Ectodermal cell (in vitro differentiated cells): ENCODE results near the gene MDN1.
"Not testable (repeated sequence)": the region's sequence is repeated elsewhere in the genome, so short reads cannot be mapped to it uniquely, and the experiment has no call there.

Source experiments
- H3K27ac ChIP-seq: 2 replicates; pipeline ENCODE4 v1.7.0; 2013; ENCODE audit warnings: mild to moderate bottlenecking, low read depth, low read length; ENCODE audit not compliant: insufficient read depth, poor library complexity, severe bottlenecking
- H3K27me3 ChIP-seq: 2 replicates; pipeline ENCODE4 v1.7.0; 2013; ENCODE audit warnings: mild to moderate bottlenecking, low read length; ENCODE audit not compliant: insufficient read depth, control insufficient read depth, poor library complexity, severe bottlenecking
- H3K36me3 ChIP-seq: one replicate; pipeline ENCODE4 v1.7.0; 2013; ENCODE audit warnings: low read length; ENCODE audit not compliant: control insufficient read depth, insufficient read depth
- H3K4me1 ChIP-seq: one replicate; pipeline ENCODE4 v1.7.0; 2013; ENCODE audit warnings: low read length; ENCODE audit not compliant: control insufficient read depth, insufficient read depth
- H3K4me3 ChIP-seq: 2 replicates; pipeline ENCODE4 v1.7.0; 2013; ENCODE audit warnings: low read depth, low read length, control low read depth; ENCODE audit not compliant: insufficient read depth
- H3K9me3 ChIP-seq: 2 replicates; pipeline ENCODE4 v1.7.0; 2013; ENCODE audit warnings: mild to moderate bottlenecking, low read length, moderate library complexity; ENCODE audit not compliant: control insufficient read depth
- WGBS, 2 experiments: methylation state at CpG; one replicate each; pipeline ENCODE4 v1.1.7; 2013; ENCODE audit warnings: missing lambda C conversion rate in 2 of 2; 5-methylcytosine and 5-hydroxymethylcytosine counted together

MDN1 gene

DNA sequence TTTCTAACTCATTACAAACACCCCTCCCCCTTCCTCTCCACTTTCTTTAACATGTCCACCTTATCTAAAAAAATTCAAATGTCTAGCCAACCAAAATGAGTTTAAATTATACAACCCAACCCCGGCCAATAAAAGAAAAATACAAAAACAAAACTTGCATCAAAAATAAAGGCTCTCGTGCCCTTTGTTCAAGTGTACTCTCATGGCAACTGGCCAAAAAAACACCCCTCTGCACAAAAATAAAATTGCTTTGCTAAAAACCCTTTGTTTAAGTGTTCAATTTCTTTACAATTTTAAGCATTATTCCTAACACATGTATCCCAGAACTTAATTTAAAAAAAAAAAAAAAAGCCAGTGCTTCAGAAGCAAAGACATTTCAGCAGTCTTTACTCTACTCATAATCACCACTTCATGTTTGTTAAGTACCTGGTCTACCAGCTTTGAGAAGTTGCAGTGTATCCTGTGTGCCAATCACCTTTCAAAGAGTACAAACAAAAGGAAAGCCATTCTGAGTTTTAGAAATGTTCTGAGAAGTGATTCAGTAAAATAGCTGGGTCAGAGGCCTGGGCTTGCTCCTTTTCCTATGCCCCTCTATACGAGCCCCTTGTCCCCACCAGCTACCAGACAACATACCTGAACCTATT, 87.5 kb downstream of the MDN1 start:
- WGBS, 2 experiments = 92% methylated on average over 3 of the region's 3 CpGs
- Histone ChIP-seq H3K36me3 (peaks cover 37% of the 10 kb centered on the region), H3K9me3 (no peaks in the 10 kb centered on the region)

DNA sequence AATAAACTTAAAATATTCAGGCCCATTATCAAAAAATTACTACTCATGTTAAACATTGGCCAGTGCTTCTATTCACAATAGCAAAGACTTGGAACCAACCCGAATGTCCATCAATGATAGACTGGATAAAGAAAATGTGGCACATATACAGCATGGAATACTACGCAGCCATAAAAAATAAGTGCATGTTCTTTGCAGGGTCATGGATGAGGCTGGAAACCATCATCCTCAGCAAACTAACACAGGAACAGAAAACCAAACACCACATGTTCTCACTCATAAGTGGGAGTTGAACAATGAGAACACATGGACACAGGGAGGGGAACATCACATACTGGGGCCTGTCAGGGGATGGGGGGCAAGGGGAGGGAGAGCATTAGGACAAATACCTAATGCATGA, 88.3 kb downstream of the MDN1 start:
- peaks cover 31% of the 10 kb centered on the region for H3K36me3 ChIP-seq
- not testable (repeated sequence) for H3K27ac ChIP-seq, H3K9me3 ChIP-seq, H3K4me1 ChIP-seq, H3K4me3 ChIP-seq, H3K27me3 ChIP-seq
- WGBS, 2 experiments = 89 to 100% methylated on average over 2 of the region's 2 CpGs

More for the DNA sequence above, 87.5 kb downstream of the MDN1 start:
- no peaks in the 10 kb centered on the region for H3K27me3 ChIP-seq
- H3K27ac ChIP-seq = no peak overlapping the region
- no peak overlapping the region for H3K4me3 ChIP-seq
- no peaks in the 10 kb centered on the region for H3K4me1 ChIP-seq

DNA sequence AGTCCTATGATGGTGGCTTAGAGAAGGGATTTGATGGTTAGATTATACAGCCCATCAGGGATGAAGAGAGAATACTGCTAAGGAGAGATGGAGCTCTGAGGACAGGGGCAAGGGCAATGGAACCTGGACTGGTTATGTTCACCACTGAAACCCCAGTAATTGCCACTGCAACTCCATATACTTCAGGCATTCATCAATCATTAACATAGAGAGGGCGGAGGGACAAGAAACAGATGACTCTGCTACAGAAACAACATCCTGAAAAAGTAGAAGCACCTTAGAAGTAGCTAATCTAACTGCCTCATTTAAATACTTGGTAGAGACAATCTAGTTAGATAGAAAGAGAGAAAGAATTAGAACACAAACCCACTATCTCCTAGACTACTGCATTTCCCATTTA, 89.8 kb downstream of the MDN1 start:
- Histone ChIP-seq H3K4me3 (no peak overlapping the region), H3K27me3 (no peaks in the 10 kb centered on the region), H3K27ac (no peak overlapping the region), H3K9me3 (no peaks in the 10 kb centered on the region), H3K4me1 (no peaks in the 10 kb centered on the region), H3K36me3 (peaks cover 29% of the 10 kb centered on the region)
- WGBS, 2 experiments = 93 to 100% methylated on average over 1 of the region's 1 CpG

DNA sequence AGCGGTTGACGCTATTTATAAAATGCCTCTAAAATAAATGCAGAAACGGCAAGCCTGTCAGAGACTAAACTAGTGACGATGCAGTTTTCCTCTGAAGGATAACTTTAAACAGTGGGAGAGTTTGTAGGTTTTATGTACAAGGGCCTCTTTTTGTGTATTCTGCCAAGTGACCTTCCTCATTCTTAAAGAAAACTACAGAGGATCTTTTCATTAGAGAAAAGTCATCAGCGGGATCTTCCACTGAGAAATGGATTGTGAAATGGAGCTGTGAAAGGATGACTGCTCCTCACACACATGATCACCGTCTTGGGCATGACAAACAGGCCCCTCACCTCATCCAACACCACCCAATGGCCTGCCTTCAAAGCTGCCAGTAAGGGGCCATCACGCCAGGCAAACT, 92.1 kb downstream of the MDN1 start:
- H3K4me3 ChIP-seq = no peak overlapping the region
- no peaks in the 10 kb centered on the region for H3K27me3 ChIP-seq
- peaks cover 27% of the 10 kb centered on the region for H3K36me3 ChIP-seq
- H3K27ac ChIP-seq = no peak overlapping the region
- WGBS, 2 experiments = 93 to 96% methylated on average over 7 of the region's 7 CpGs
- no peaks in the 10 kb centered on the region for H3K4me1 ChIP-seq
- no peaks in the 10 kb centered on the region for H3K9me3 ChIP-seq

DNA sequence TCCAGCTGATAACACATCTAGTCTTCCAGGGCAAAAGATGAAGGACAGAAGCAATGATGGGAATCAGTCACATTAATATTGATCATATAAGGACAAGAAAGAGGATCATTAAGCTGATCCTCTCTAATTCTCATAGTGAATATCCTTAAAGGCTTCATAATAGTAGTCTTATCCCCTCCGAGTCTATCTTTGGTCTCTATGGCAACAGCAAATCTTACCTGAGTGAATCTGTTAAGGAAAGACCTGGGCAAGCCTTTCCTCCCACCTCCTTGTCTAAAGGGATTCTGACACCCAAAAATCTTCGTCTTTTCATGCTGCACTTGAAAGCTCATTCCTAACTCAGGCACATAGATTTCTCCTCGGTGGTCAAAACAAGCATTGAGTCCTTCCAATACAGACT, 94.6 kb downstream of the MDN1 start:
- WGBS, 2 experiments = 86 to 100% methylated on average over 3 of the region's 3 CpGs
- no peak overlapping the region for H3K27ac ChIP-seq
- H3K36me3 ChIP-seq = peaks cover 23% of the 10 kb centered on the region

DNA sequence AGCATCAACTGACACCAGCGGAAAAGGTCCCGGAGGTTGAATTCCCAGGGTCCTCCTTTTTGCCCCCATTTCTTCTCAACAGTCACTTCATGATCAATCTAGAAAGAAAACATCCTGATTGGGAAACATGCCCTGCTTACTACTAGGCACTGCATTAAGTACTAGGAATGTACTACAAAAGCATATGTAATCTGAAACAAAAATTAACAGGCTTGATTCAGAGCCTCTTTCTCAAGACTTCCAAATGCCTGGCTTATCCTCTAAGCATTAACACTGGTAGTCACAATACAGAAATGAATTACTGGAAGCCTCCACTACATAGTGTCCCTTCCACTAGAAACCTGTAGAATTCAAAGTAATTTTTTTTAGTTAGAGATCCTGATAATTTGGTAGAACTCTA, 96.5 kb downstream of the MDN1 start:
- no peak overlapping the region for H3K4me3 ChIP-seq
- H3K4me1 ChIP-seq = no peaks in the 10 kb centered on the region
- peaks cover 25% of the 10 kb centered on the region for H3K36me3 ChIP-seq
- H3K9me3 ChIP-seq = no peaks in the 10 kb centered on the region
- no peaks in the 10 kb centered on the region for H3K27me3 ChIP-seq
- 96 to 99% methylated on average over 2 of the region's 2 CpGs for WGBS, 2 experiments
- H3K27ac ChIP-seq = no peak overlapping the region

More for the DNA sequence above, 94.6 kb downstream of the MDN1 start:
- Histone ChIP-seq H3K27me3 (no peaks in the 10 kb centered on the region), H3K4me1 (no peaks in the 10 kb centered on the region), H3K4me3 (no peak overlapping the region), H3K9me3 (no peaks in the 10 kb centered on the region)

DNA sequence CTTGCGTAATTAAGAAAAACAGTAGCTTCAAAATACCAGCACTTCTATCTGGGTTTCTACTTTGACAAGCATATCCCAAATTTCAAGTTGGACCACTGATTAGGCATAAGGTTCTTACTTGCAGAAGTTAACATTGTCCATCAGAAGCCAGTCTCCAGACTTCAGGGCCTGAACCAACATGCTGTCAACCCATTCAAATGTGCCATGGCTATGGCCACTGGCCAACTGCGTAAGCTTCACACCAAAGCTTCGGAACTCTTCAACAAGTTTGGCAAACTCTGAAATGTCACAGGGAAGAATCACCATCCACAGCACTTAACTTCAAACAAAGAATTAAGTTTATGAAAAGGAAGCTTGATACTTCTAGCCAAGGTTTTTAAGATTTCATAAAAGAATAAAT, 103.1 kb downstream of the MDN1 start:
- Histone ChIP-seq H3K4me3 (no peak overlapping the region), H3K4me1 (no peaks in the 10 kb centered on the region), H3K36me3 (peaks cover 39% of the 10 kb centered on the region), H3K9me3 (no peaks in the 10 kb centered on the region), H3K27me3 (no peaks in the 10 kb centered on the region), H3K27ac (no peak overlapping the region)
- WGBS, 2 experiments = 98 to 99% methylated on average over 3 of the region's 3 CpGs

DNA sequence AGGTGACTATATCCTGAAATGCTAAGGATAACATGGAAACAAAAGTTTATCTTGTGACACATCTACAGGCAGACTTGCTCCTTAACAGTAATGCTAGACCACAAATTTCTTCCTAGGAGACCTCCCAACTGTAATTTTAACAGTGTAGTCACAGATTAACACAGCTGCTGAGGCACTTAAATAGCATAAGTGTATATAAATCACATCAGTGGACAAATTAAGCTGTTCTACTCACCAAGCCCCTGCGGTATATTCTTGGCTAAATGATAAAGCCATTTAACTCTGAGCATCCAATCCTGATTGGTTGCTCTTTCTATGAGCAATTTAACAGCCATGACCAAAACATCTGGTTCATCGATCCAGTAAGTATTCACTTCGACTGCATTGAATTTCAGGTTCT, 107.8 kb downstream of the MDN1 start:
- H3K9me3 ChIP-seq = no peaks in the 10 kb centered on the region
- no peaks in the 10 kb centered on the region for H3K27me3 ChIP-seq
- no peak overlapping the region for H3K27ac ChIP-seq
- 94% methylated on average over 3 of the region's 3 CpGs for WGBS, 2 experiments
- no peak overlapping the region for H3K4me3 ChIP-seq
- H3K4me1 ChIP-seq = no peaks in the 10 kb centered on the region
- peaks cover 50% of the 10 kb centered on the region for H3K36me3 ChIP-seq

DNA sequence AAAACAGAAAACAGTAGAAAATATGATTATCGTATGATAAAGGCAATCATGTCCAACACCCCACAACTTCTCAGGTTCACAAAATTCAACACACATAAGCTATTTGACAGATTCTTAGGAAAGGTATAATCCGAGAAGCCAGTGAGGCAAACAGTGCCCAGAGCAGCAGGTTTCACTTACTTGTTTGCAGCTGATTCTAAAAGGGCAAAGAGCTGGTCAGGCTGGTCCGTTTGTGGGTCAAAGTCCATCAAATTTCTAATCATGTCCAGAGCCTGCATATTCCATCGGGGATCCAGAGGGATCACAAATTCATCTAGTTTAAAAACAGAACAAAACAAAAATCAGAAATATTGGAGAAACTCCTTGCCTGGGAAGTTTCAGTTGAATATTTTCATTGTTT, 111.3 kb downstream of the MDN1 start:
- 73 to 75% methylated on average over 4 of the region's 4 CpGs for WGBS, 2 experiments
- H3K27ac ChIP-seq = no peak overlapping the region
- no peaks in the 10 kb centered on the region for H3K27me3 ChIP-seq
- peaks cover 30% of the 10 kb centered on the region for H3K36me3 ChIP-seq
- H3K4me1 ChIP-seq = no peaks in the 10 kb centered on the region
- no peaks in the 10 kb centered on the region for H3K9me3 ChIP-seq
- no peak overlapping the region for H3K4me3 ChIP-seq

DNA sequence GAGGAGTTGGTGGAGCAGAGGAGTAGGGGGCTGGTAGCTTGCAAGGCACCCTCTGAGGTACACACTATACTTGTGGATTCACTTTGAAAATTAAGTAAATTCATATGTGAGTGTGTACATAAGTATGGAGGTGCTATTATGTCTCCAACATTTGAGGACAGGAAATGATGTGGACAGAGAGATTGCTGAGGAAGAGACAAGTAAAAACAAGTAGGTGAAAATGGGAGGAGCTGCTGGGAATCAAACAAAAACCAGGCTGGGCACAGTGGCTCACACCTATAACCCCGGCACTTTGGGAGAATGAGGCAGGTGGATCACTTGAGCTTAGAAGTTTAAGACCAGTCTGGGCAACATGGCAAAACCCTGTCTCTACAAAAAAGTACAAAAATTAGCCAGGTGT, 111.8 kb downstream of the MDN1 start:
- Histone ChIP-seq H3K27ac (no peak overlapping the region), H3K9me3 (no peaks in the 10 kb centered on the region), H3K36me3 (peaks cover 25% of the 10 kb centered on the region), H3K27me3 (no peaks in the 10 kb centered on the region), H3K4me1 (no peaks in the 10 kb centered on the region), H3K4me3 (no peak overlapping the region)
- WGBS, 2 experiments = 94 to 100% methylated on average over 1 of the region's 1 CpG

DNA sequence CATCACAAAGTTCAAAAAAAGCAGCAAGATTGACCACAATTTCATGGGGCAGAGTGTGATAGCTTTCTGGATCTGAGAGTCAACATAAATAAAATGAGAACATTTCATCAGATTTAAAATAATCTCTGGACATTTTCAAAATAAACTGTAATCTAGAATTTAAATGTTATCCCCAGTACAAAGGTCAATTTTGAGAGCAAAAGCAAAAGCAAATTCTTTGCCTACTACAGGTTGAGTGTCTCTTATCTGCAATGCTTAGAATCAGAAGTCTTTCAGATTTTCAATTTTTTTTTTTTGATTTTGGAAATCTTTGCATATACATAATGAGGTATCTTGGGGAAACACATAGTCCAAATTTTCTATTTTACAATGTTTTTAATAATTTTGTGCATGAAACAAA, 113.5 kb downstream of the MDN1 start:
- Histone ChIP-seq H3K4me3 (no peak overlapping the region), H3K36me3 (peaks cover 25% of the 10 kb centered on the region)

More for the DNA sequence above, 113.5 kb downstream of the MDN1 start:
- Histone ChIP-seq H3K27me3 (no peaks in the 10 kb centered on the region), H3K27ac (no peak overlapping the region), H3K4me1 (no peaks in the 10 kb centered on the region), H3K9me3 (no peaks in the 10 kb centered on the region)
